OCI-LY3 (cell line): ENCODE measurements around the gene GUCY1A2.

Source experiments
- H2AFZ ChIP-seq: fragments of 200-600, 300-600 bp; shearing (Covaris generic); 2 replicates; pipeline ENCODE4 v1.6.0; 2014; ENCODE audit warnings: antibody characterized with exemption, low read depth, low read length
- H3K27ac ChIP-seq: fragments of 200-600, 300-600 bp; sonication (generic); 2 replicates; pipeline ENCODE4 v1.5.1; 2014; ENCODE audit warnings: mild to moderate bottlenecking, low read length, moderate library complexity, mixed read lengths
- H3K27me3 ChIP-seq: fragments of 200-600, 300-600 bp; sonication (generic); 2 replicates; pipeline ENCODE4 v1.6.1; 2014; ENCODE audit warnings: low read depth, low read length, mixed read lengths
- H3K36me3 ChIP-seq: fragments of 200-600, 300-600 bp; sonication (generic); replicated peaks from 2 replicates; pipeline ENCODE3; 2014; ENCODE audit warnings: low read depth, low read length, mixed read lengths
- H3K4me1 ChIP-seq: fragments of 300-600, 200-600 bp; sonication (generic); 2 replicates; pipeline ENCODE4 v1.6.1; 2014; ENCODE audit warnings: low read length, mixed read lengths
- H3K4me2 ChIP-seq: fragments of 200-600, 300-600 bp; sonication (generic); 2 replicates; pipeline ENCODE4 v1.6.1; 2014; ENCODE audit warnings: low read length, mixed read lengths
- H3K4me3 ChIP-seq: fragments of 300-600, 200-600 bp; sonication (generic); 2 replicates; pipeline ENCODE4 v1.5.1; 2014; ENCODE audit warnings: antibody characterized with exemption, mild to moderate bottlenecking, low read length, moderate library complexity
- H3K79me2 ChIP-seq: fragments of 300-600, 200-600 bp; shearing (Covaris generic); 2 replicates; pipeline ENCODE4 v1.6.1; 2014; ENCODE audit warnings: mild to moderate bottlenecking, low read length, mixed read lengths
- H3K9ac ChIP-seq: fragments of 300-600, 200-600 bp; shearing (Covaris generic); 2 replicates; pipeline ENCODE4 v1.6.0; 2014; ENCODE audit warnings: mild to moderate bottlenecking, low read length, moderate library complexity
- H3K9me3 ChIP-seq: fragments of 200-600, 300-600 bp; shearing (Covaris generic); 2 replicates; pipeline ENCODE4 v1.6.1; 2014; ENCODE audit warnings: low read length, mixed read lengths; ENCODE audit not compliant: insufficient read depth
- H4K20me1 ChIP-seq: fragments of 200-600, 300-600 bp; sonication (generic); 2 replicates; pipeline ENCODE4 v1.6.1; 2016; ENCODE audit warnings: low read length, mixed read lengths; ENCODE audit not compliant: insufficient read depth
- CTCF ChIP-seq: fragments of 200-600, 300-600 bp; sonication (generic); IDR thresholded peaks from 2 replicates; pipeline ENCODE4 v1.5.1; 2014; ENCODE audit warnings: antibody characterized with exemption, low read length, low read depth
- EZH2phosphoT487 ChIP-seq: fragments of 200-600 bp; shearing (Covaris generic); IDR thresholded peaks from 2 replicates; pipeline ENCODE4 v1.6.1; 2018; ENCODE audit warnings: antibody characterized with exemption, mixed run types, low read depth

GUCY1A2 gene

GRCh38 chr11:106989078-106989455 lies 29.2 kb downstream of the GUCY1A2 start:
- TF ChIP-seq EZH2phosphoT487: no peak
- no peak for TF ChIP-seq CTCF

GRCh38 chr11:106988151-106989077 lies 29.9 kb downstream of the GUCY1A2 start:
- no peak overlapping the region for H3K9ac ChIP-seq
- no peaks in the 10 kb centered on the region for H3K9me3 ChIP-seq
- no peaks in the 10 kb centered on the region for H3K4me1 ChIP-seq
- H4K20me1 ChIP-seq: no peaks in the 10 kb centered on the region
- H3K79me2 ChIP-seq: no peaks in the 10 kb centered on the region
- H2AFZ ChIP-seq: no peak overlapping the region
- H3K4me3 ChIP-seq: no peak overlapping the region
- no peaks in the 10 kb centered on the region for H3K27me3 ChIP-seq
- H3K27ac ChIP-seq: no peak overlapping the region
- H3K36me3 ChIP-seq: no peaks in the 10 kb centered on the region
- TF ChIP-seq CTCF: no peak
- TF ChIP-seq EZH2phosphoT487: no peak
- no peak overlapping the region for H3K4me2 ChIP-seq

More at GRCh38 chr11:106989078-106989455, 29.2 kb downstream of the GUCY1A2 start:
- no peaks in the 10 kb centered on the region for H3K36me3 ChIP-seq
- H3K9me3 ChIP-seq: no peaks in the 10 kb centered on the region
- no peak overlapping the region for H2AFZ ChIP-seq
- H3K9ac ChIP-seq: no peak overlapping the region
- no peak overlapping the region for H3K4me3 ChIP-seq
- no peaks in the 10 kb centered on the region for H3K4me1 ChIP-seq
- H3K27me3 ChIP-seq: no peaks in the 10 kb centered on the region
- no peak overlapping the region for H3K4me2 ChIP-seq
- H3K79me2 ChIP-seq: no peaks in the 10 kb centered on the region
- no peaks in the 10 kb centered on the region for H4K20me1 ChIP-seq
- no peak overlapping the region for H3K27ac ChIP-seq

GRCh38 chr11:106986673-106987072 lies 31.6 kb downstream of the GUCY1A2 start:
- no peak for TF ChIP-seq CTCF
- TF ChIP-seq EZH2phosphoT487: no peak
- Histone ChIP-seq H3K27ac (no peak overlapping the region), H2AFZ (no peak overlapping the region)

GRCh38 chr11:106986261-106986660 lies 32.0 kb downstream of the GUCY1A2 start:
- Histone ChIP-seq H3K79me2 (no peaks in the 10 kb centered on the region), H3K4me1 (no peaks in the 10 kb centered on the region), H3K9me3 (no peaks in the 10 kb centered on the region), H3K4me2 (no peak overlapping the region), H3K36me3 (no peaks in the 10 kb centered on the region), H3K4me3 (no peak overlapping the region), H3K27me3 (no peaks in the 10 kb centered on the region), H3K27ac (no peak overlapping the region), H4K20me1 (no peaks in the 10 kb centered on the region), H2AFZ (no peak overlapping the region), H3K9ac (no peak overlapping the region)
- TF ChIP-seq EZH2phosphoT487 (no peak), CTCF (no peak)

More at GRCh38 chr11:106986673-106987072, 31.6 kb downstream of the GUCY1A2 start:
- Histone ChIP-seq H3K27me3 (no peaks in the 10 kb centered on the region), H3K79me2 (no peaks in the 10 kb centered on the region), H3K4me2 (no peak overlapping the region), H4K20me1 (no peaks in the 10 kb centered on the region), H3K36me3 (no peaks in the 10 kb centered on the region), H3K4me3 (no peak overlapping the region), H3K9ac (no peak overlapping the region), H3K4me1 (no peaks in the 10 kb centered on the region), H3K9me3 (no peaks in the 10 kb centered on the region)
